ENCODE measurements around the gene HOXB13.

Gene HOXB13

GRCh38 chr17:48748718-48749566 is 20.4 kb upstream of the HOXB13 start:
- DNase-seq (ENCODE audit: low read depth in 1 of 2, low spot score in 1 of 2): no peak

- DNase-seq (ENCODE audit: low read depth in 1 of 2, low spot score in 1 of 2): no peak
Measured at GRCh38 chr17:48747445-48748363, 19.2 kb upstream of the HOXB13 start.

DNA sequence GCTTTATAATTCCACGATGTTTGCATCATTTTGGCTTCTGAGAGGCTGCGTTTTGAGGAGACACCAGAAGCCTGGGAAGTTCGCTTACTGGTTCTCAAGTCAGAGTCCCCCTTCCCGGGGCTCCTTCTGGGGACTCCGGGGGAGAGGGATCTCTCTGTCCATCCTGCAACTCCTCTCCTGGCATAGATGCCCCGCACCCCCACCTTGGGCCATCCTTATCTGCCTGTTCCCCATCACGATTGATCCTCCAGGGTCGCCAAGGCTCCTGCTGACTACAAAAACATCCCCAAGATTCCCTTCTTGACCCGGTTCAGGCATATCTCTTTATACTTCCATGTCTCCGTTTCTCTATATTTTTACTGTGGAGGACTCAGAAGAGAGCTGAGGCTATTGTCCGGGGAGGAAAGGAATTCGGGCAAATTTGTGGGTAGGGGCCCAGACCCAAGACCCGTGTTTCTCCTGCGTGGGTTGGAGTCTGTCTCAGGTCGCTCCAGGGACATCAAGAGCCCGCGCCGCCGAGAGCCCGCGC is 18.4 kb upstream of the HOXB13 start:
- no peak for DNase-seq (ENCODE audit: low read depth in 1 of 2, low spot score in 1 of 2)

- no peak for DNase-seq (ENCODE audit: low read depth in 1 of 2, low spot score in 1 of 2)
Measured at GRCh38 chr17:48745381-48746275, 17.1 kb upstream of the HOXB13 start.

DNA sequence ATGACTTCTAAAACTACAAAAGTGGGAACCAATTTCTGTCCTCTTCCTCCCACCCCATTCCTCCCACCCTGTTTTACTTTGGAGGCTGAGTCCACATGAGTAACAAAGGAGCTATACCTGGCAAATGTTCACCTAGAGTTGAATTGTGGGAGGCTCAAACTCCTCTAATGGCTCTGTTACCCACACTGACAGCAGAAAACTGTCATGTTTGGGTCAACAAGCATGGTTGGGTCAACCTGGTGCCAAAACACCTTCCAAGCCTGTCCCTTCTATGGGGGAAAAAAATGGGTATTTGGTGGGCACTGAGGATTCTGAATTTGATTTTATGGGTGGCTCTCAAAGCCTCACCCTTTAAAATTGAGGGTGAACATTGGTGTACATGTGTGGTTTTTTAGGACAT is 12.0 kb upstream of the HOXB13 start:
- no peak for DNase-seq (ENCODE audit: low read depth in 1 of 2, low spot score in 1 of 2)

GRCh38 chr17:48738803-48739526 is 10.4 kb upstream of the HOXB13 start:
- no peak for DNase-seq (ENCODE audit: low read depth in 1 of 2, low spot score in 1 of 2)

GRCh38 chr17:48738424-48738802 is 9.9 kb upstream of the HOXB13 start:
- no peak for DNase-seq (ENCODE audit: low read depth in 1 of 2, low spot score in 1 of 2)

DNA sequence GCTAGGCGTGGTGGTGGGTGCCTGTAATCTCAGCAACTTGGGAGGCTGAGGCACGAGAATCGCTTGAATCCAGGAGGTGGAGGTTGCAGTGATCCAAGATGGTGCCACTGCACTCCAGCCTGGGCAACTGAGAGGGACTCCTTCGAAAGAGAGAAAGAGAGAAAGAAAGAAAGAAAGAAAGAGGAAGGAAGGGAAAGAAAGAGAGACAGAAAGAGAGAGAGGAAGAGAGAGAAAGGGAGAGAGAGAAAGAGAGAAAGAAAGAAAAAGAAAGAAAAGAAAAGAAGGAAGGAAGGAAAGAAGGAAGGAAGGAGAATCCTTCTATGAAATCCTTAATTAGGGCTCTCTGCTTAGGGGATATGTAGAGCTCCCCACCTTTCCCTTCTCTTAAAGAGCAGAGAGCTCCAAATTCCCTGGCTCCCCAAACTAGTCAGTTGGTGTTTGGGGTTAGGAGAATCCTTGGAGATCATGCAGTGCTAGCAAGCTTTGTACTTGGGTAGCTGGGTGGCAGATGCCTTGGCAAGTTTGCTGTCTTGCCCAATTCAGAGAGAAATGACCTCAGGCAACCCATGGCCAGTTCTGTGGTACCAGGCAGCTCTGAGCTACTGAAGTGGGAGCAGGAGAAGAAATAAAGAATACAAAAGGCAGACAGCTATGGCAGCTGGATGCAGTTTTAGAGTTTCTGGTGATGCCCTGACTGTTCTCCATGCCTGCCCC is 8.9 kb upstream of the HOXB13 start:
- no peak for DNase-seq (ENCODE audit: low read depth in 1 of 2, low spot score in 1 of 2)

DNA sequence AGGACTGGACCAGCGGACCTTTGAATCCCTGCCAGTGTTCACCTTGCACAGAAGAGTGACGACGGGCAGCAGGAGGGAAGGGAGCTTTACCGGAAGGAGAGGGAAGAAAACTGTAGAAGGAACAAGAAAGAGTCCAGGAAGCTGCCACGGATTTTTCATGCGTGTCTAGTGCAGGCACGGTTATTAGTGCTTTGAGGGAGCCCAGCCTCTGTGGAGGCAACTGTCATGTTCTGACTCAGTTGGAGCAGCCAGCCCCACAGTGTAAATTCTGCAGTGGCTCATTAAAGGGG is 6.5 kb upstream of the HOXB13 start:
- no peak for DNase-seq (ENCODE audit: low read depth in 1 of 2, low spot score in 1 of 2)

DNA sequence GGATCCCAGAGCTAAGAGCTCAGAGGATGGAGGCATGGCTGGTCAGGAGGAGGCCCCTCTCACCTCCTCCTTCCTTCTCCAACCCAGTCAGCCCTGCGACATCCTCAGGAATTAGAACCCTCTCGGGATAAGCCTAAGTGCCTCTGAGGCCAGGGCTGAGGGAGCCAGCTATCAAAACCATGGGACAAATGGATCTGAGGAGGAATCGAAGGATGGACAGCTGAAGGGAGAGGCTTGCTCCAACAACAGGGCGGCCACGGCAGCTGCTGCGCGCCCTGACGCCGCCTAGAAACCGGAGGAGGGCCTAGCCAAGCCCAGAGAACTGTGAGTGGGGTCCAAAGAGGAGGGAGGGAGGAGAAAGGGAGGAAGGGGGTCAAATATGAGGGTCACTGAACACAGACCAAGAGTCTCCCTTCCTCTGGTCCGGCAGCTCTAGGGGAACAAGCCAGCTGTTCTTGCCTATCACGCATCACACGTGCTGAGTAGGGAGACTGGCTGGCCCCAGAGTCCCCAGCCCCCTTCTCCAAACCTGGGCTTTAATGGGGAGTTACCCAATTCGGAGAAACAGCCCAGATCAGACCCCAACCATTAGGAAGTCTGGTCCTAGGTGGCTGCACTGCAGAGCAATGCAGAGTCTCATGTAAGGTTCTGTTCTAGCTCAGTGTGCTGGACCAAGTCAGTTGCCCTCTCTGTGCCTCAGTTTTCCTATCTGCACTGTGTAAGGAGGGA is 5.9 kb upstream of the HOXB13 start:
- no peak for DNase-seq (ENCODE audit: low read depth in 1 of 2, low spot score in 1 of 2)

- no peak for DNase-seq (ENCODE audit: low read depth in 1 of 2, low spot score in 1 of 2)
Measured at GRCh38 chr17:48733632-48734328, 5.2 kb upstream of the HOXB13 start.

- no peak for DNase-seq (ENCODE audit: low read depth in 1 of 2, low spot score in 1 of 2)
Measured at GRCh38 chr17:48732688-48733629, 4.4 kb upstream of the HOXB13 start.

DNA sequence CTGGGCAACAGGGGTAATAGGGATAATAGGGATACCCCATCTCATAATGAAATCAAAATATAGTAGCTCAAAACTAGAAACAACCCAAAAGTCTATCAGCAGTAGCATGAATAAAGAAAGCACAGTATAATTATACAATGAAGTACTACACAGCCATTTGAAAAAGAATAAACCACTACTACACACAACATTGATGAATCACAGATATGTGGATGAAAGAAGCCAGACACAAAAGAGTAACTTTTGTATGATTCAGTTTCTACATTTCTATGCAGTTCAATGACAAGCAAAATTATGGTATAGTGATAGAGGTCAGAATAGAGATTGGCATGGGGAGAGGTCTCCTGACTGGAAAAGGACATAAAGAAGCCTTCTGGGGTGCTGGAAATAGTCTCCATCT is 2.8 kb upstream of the HOXB13 start:
- no peak for DNase-seq (ENCODE audit: low read depth in 1 of 2, low spot score in 1 of 2)

DNA sequence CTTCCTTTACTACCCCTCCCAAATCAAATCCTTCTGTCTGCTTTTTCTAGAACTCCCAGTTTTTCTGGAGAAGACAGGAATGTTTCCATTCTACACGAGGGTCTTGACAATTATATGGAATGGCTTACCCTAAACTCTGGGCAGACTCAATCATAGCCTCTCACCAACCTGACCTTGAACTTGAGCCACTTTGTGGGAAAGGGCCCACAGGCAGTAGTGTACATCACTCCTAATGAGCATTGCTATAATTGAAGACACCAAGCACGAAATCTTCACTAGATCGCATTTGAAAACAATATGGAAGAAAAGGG is 1.6 kb upstream of the HOXB13 start:
- no peak for DNase-seq (ENCODE audit: low read depth in 1 of 2, low spot score in 1 of 2)

DNA sequence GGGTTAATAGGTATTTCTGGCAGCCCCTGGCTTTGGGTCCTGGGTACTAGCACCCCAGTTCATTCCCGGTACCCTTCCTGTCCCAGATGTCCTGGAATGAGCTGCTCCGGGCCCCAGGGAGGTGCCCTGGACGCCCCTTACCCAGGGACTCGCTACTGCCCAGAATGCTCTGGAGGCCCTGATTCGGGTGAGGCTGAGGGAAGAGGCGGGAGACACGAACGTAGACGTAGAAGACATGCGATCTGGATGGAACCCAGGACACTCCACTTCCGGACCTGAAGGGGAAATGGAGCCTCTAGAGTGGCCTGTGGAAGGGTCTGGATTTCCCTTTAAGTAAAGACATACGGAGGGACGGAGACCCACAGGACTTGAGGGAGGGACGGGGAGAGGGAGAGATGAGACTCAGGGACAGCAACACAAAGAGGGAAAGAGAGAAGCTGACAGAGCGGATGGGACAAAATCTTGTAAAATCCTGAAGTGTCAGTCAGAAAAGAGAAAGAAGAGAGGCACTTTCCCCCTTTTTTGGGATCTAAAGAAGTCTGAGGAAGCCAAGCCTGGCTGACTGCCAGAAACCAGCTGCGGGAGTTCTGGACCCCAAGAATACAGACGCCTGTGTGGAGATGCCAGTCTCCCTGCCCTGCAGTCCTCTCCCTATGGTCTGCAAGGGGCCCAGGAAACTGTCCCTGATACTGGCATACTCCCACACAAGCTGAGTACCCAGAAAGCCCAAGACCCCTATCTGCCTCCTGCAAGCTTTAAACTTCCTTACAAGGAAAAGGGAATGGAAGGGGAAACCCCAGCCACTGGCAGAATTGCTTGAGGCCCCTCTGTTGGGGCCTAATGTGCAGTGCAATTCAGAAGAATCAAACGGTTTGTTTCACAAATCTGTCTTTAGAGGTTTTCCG is 1.0 kb upstream of the HOXB13 start:
- DNase-seq (ENCODE audit: low read depth in 1 of 2, low spot score in 1 of 2): no peak

GRCh38 chr17:48727415-48728175 is 955 bp downstream of the HOXB13 start:
- no peak for DNase-seq (ENCODE audit: low read depth in 1 of 2, low spot score in 1 of 2)
